IPS DF 6.9 (cell line): Measurements from ENCODE around the gene MAPK8.
"Not testable (repeated sequence)": the region's sequence is repeated elsewhere in the genome, so short reads cannot be mapped to it uniquely, and the experiment has no call there.

Experiments
- DNase-seq: peaks from one replicate; pipeline ENCODE4 v3.0.0-alpha.2; 2013; ENCODE audit warnings: low read depth, low spot score
- H3K27ac ChIP-seq: one replicate; pipeline ENCODE4 v1.5.1; 2013; ENCODE audit warnings: low read length, control low read depth
- H3K27me3 ChIP-seq: 2 replicates; pipeline ENCODE4 v1.6.1; 2013; ENCODE audit warnings: mild to moderate bottlenecking, low read length; ENCODE audit not compliant: control insufficient read depth, insufficient read depth
- H3K36me3 ChIP-seq: 2 replicates; pipeline ENCODE4 v1.6.1; 2013; ENCODE audit warnings: low read length; ENCODE audit not compliant: control insufficient read depth, insufficient read depth
- H3K4me1 ChIP-seq: 2 replicates; pipeline ENCODE4 v1.6.1; 2013; ENCODE audit warnings: low read length; ENCODE audit not compliant: control insufficient read depth, insufficient read depth
- H3K4me3 ChIP-seq: 2 replicates; pipeline ENCODE4 v1.5.1; 2013; ENCODE audit warnings: mild to moderate bottlenecking, low read length
- H3K9me3 ChIP-seq: 2 replicates; pipeline ENCODE4 v1.6.1; 2013; ENCODE audit warnings: low read length, inconsistent platforms; ENCODE audit not compliant: control insufficient read depth, insufficient read depth
- WGBS: extraction: QIAGEN DNeasy Blood & Tissue Kit; methylation state at CpG from one replicate; pipeline ENCODE4 v1.1.7; 2013; ENCODE audit warnings: mixed read lengths, missing lambda C conversion rate; ENCODE audit not compliant: insufficient read length, insufficient coverage; 5-methylcytosine and 5-hydroxymethylcytosine counted together

Gene MAPK8

DNA sequence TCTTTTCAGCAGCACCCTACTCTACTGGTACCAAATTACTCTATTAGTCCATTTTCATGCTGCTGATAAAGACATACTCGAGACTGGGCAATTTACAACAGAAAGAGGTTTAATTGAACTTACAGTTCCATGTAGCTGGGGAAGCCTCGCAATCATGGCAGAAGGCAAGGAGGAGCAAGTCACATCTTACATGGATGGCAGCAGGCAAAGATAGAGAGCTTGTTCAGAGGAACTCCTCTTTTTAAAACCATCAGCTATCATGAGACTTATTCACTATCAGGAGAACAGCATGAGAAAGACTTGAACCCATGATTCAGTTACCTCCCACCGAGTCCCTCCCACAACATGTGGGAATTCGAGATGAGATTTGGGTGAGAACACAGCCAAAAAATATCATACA is 24.8 kb upstream of the MAPK8 start:
- H3K27me3 ChIP-seq, H3K9me3 ChIP-seq, H3K27ac ChIP-seq, DNase-seq, H3K4me3 ChIP-seq, H3K4me1 ChIP-seq, H3K36me3 ChIP-seq: not testable (repeated sequence)
- no CpG with 5 or more reads among the region's 4 CpGs for whole genome bisulfite sequencing

DNA sequence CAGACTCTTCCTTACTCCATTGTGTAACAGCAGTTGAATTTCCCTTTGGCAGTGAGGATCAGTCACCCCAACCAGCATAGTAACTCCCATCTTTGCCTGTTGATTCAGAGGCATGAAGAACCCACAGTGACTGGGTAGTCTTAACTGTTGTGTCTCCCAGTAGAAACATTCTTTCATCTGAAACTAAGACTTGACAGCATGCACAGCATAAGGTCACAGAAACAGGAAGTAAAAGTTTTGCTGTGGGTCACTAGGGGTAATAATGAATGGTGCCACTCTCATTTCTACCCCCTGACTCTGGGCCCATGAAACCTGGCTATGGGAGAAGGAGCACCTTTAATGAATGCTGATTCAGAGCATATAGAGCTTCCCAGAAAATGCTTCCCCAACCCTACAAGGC is 23.6 kb upstream of the MAPK8 start:
- Histone ChIP-seq H3K36me3 (no peaks in the 10 kb centered on the region), H3K4me3 (no peak overlapping the region), H3K27me3 (no peaks in the 10 kb centered on the region), H3K4me1 (no peaks in the 10 kb centered on the region), H3K9me3 (no peaks in the 10 kb centered on the region), H3K27ac (no peak overlapping the region)
- DNase-seq: no peak

DNA sequence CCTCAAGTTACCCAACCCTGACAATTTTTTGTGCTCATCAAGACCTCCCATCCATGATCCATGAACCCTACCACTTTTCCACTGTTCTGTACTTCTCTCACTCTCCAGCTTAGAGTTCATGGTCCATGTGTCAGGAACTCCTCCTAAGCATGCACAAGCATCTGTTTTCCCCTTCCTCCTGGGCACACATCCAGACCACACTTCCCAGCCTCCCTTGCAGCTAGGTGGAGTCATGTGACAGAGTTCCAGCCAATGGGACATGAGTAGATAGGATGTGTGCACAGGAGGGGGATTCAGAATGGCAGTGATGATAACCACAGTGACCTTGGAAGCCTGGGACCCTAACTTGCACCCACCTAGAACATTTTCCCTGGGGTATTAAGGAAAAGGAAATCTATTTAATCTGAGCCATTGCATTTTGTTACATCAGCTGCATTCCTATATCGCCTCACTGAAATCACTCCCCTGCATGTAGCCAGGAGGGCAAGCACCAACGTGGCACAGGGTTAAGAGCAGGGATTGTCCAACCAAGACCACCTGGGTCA is 22.4 kb upstream of the MAPK8 start:
- H3K4me3 ChIP-seq: no peak overlapping the region
- H3K27ac ChIP-seq: no peak overlapping the region
- H3K4me1 ChIP-seq: no peaks in the 10 kb centered on the region
- WGBS: no CpG with 5 or more reads among the region's 2 CpGs
- no peaks in the 10 kb centered on the region for H3K36me3 ChIP-seq
- no peaks in the 10 kb centered on the region for H3K27me3 ChIP-seq
- no peak for DNase-seq
- H3K9me3 ChIP-seq: no peaks in the 10 kb centered on the region

DNA sequence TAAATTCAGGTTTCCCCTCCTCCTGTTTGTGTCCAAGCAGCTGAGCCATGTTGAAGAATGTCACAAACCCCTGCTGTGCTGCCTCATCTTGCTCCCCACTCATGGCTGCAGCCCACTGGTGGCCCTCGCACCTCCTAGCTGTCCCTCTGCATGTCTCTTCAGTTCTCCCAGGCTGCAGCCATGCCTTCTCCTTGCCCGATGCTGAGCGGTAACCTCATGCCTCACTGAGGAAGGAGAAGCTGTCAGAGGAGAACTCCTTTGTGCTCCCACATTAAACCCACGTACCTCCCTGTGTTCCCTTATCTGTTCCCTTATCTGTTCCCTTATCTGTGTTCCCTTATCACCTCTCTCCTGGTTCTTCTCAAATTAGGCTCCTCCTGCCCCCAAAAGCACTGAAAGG is 21.7 kb upstream of the MAPK8 start:
- Histone ChIP-seq H3K36me3 (no peaks in the 10 kb centered on the region), H3K9me3 (no peaks in the 10 kb centered on the region), H3K27ac (no peak overlapping the region), H3K27me3 (no peaks in the 10 kb centered on the region), H3K4me1 (no peaks in the 10 kb centered on the region), H3K4me3 (no peak overlapping the region)
- no peak for DNase-seq
- no CpG with 5 or more reads among the region's 4 CpGs for whole genome bisulfite sequencing

DNA sequence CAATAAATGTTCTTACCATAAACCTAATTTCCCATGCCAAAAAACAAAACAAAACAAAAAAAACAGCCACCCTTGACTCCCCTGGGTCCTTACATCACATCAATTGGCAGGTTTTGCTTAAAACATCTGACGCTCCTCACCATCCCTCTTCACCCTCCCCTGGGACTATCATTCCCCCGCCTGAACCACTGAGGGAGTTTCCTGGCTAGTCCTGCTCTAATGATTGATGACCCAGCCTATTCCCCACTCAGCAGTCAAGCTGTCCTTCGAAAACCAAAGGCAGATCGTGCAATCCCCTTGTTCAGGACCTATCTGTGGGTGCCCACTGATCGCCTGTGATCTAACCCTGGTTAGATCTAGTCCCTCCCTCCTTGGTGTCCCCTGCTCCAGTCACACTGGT is 20.8 kb upstream of the MAPK8 start:
- H3K4me3 ChIP-seq: no peak overlapping the region
- no CpG with 5 or more reads among the region's 5 CpGs for WGBS
- no peak for DNase-seq
- H3K9me3 ChIP-seq: no peaks in the 10 kb centered on the region
- no peak overlapping the region for H3K27ac ChIP-seq
- no peaks in the 10 kb centered on the region for H3K36me3 ChIP-seq
- no peaks in the 10 kb centered on the region for H3K4me1 ChIP-seq
- H3K27me3 ChIP-seq: no peaks in the 10 kb centered on the region

DNA sequence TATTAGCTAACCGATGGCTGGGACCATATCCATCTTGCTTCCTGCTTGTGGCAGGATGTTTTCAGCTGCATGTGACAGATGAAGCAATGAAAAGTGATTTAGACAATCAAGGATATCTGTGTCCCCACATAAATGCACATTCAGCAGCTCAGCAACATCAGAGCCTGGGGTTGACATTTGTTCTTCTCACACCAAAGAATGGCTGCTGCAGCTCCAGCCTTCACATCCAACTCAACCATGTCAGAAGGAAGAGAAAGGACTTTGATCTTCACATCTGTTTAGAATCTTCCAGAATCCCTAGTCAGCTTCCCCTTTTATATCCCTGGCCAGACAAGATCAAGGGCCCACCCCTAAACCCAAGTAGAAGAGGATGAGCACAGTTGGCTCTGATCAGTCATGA is 20.1 kb upstream of the MAPK8 start:
- Histone ChIP-seq H3K4me1 (no peaks in the 10 kb centered on the region), H3K9me3 (no peaks in the 10 kb centered on the region), H3K27ac (no peak overlapping the region), H3K4me3 (no peak overlapping the region), H3K36me3 (no peaks in the 10 kb centered on the region), H3K27me3 (no peaks in the 10 kb centered on the region)
- no peak for DNase-seq
- WGBS: no CpG with 5 or more reads among the region's 1 CpG

DNA sequence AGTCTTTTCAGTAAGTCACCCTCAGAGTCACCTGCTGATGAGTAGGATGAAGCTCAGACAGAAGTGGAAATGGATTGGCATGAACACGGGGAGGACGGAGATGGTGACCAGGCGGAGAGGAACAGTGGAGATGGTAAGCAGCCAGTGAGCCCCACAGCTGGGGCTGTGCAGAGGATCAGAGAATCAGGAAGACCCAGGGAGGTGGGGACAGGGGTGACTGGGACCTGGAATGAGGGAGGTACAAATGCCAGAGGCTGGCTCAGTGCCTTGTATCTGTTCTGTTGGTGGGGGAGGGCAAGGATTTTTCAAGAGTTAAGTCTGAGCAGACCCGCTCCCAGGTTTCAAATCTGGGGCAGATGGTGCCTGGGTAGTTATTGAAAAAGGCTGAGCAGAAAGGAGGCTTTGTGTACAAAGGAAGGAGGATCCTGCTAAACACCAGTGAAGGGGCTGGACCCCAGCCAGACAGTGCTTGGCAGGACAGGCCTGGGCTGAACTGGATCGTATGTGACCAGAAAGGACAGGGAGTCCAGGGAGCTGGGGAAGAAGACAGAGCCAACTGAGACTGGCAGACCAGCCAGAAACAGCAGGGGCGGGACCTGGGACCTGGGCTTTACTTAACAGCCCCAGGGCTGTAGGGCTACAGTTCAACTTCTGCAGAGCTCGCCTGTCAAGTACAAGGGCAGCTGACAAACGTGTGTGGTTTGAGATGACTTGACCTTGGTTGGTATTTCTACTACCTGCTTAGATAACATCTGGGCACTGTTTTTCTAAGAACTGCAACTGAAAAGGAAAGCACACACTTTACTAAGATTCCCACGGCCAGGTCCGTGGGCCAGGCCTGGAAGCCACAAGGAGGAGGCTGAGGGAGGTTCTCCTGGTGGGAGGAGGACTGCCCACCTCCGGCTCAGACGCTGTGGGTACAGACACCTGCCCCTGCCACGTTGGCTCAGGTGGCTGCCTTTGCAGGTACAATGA is 18.8 kb upstream of the MAPK8 start:
- Histone ChIP-seq H3K9me3 (no peaks in the 10 kb centered on the region), H3K4me1 (no peaks in the 10 kb centered on the region), H3K27me3 (no peaks in the 10 kb centered on the region), H3K27ac (no peak overlapping the region), H3K36me3 (no peaks in the 10 kb centered on the region), H3K4me3 (no peak overlapping the region)
- WGBS: no CpG with 5 or more reads among the region's 13 CpGs
- DNase-seq: no peak

DNA sequence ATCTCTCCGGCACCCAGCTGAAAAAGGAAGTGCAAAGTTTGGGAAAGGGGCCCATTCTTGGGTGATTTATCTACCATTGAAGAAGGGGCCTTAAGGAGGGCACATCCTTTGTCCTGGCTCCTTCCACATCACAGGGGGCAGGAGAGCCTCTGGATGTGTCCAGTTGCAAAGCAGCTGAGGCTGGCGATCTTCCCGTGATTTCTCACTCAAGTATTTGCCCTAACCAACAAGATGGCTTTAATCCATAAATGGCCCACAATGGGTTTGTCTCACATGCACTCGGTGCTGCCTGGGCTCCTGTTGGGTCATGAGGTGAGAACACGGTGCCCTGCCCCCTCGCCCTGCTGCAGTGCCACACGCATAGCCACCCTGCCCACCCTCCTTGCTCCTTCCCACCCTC is 17.8 kb upstream of the MAPK8 start:
- no peaks in the 10 kb centered on the region for H3K27me3 ChIP-seq
- WGBS: no CpG with 5 or more reads among the region's 7 CpGs
- H3K27ac ChIP-seq: no peak overlapping the region
- H3K4me1 ChIP-seq: no peaks in the 10 kb centered on the region
- H3K4me3 ChIP-seq: no peak overlapping the region
- no peaks in the 10 kb centered on the region for H3K36me3 ChIP-seq
- no peaks in the 10 kb centered on the region for H3K9me3 ChIP-seq
- DNase-seq: no peak

DNA sequence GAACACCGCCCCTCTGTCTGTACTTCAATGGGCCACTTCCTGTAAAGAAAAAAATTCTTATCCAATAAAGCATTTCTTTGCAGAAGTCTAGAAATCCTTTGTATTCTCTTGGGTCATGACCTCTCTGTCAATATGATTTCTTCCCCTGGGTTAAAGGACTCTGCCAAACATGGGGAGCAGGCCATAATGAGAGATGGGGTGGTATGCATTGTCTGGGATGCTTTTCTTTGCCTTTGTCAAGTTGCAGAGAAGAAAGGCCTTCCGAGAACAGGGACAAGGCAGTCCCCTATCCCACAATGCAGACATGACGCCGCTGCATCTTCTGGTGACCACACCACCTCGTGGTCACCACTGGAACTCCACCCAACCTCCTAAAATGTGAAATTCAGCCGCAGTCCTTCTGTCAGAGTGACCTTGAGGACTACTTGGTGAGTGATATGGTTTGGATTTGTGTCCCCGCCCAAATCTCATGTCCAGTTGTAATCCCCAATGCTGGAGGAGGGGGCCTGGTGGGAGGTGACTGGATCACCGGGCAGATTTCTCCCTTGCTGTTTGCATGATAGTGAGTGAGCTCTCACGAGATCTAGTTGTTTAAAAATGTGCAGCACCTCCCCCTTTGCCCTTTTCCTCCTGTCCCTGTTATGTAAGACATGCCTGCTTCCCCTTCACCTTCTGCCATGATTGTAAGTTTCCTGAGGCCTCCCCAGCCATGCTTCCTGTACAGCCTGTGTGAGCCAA is 16.8 kb upstream of the MAPK8 start:
- no peaks in the 10 kb centered on the region for H3K36me3 ChIP-seq
- peak; percentile 50 for DNase-seq
- no peaks in the 10 kb centered on the region for H3K27me3 ChIP-seq
- no peaks in the 10 kb centered on the region for H3K4me1 ChIP-seq
- no peaks in the 10 kb centered on the region for H3K9me3 ChIP-seq
- no peak overlapping the region for H3K27ac ChIP-seq
- no CpG with 5 or more reads among the region's 9 CpGs for WGBS
- no peak overlapping the region for H3K4me3 ChIP-seq

DNA sequence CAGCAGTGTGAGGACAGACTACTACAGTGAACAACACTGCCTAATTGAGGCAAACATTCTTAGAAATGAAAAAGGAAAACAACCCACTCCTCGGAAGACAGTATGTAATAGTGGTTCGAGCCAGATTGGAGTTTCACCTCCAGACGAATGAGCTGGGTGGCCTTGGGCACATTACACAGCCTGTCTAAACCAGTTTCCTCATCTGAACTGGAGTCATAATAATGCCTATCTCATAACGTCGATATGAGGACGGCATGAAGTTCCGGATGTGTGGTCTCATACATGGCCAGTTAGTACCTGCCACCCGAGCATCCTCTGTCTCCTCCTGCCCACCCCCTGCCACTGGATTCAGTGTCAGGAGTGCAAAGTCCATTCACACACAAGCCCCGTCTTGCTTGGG is 16.2 kb upstream of the MAPK8 start:
- no peak overlapping the region for H3K27ac ChIP-seq
- H3K4me1 ChIP-seq: no peaks in the 10 kb centered on the region
- no CpG with 5 or more reads among the region's 9 CpGs for WGBS

More for the DNA sequence above, 16.2 kb upstream of the MAPK8 start:
- Histone ChIP-seq H3K36me3 (no peaks in the 10 kb centered on the region), H3K4me3 (no peak overlapping the region), H3K9me3 (no peaks in the 10 kb centered on the region), H3K27me3 (no peaks in the 10 kb centered on the region)
- no peak for DNase-seq
